Fibroblast of skin of left quadriceps (primary cell): ENCODE data around the gene GTF2IRD1.
"Not testable (repeated sequence)": the region's sequence is repeated elsewhere in the genome, so short reads cannot be mapped to it uniquely, and the experiment has no call there.

ENCODE experiments used
- DNase-seq, 2 experiments: peaks; one replicate each; pipeline ENCODE4 v3.0.0-alpha.2; 2013; ENCODE audit warnings: low read depth in 2 of 2

GTF2IRD1 gene

GRCh38 chr7:74604326-74605020 is 150.8 kb downstream of the GTF2IRD1 start:
- DNase-seq: no peak

GRCh38 chr7:74606101-74606908 is 152.6 kb downstream of the GTF2IRD1 start:
- DNase-seq: no peak

- no peak for DNase-seq
These were observed 153.3 kb downstream of the GTF2IRD1 start for GRCh38 chr7:74606909-74607510.

- no peak for DNase-seq
These were observed 158.5 kb downstream of the GTF2IRD1 start for GRCh38 chr7:74612015-74612829.

GRCh38 chr7:74615933-74616780 is 162.5 kb downstream of the GTF2IRD1 start:
- DNase-seq: no peak

GRCh38 chr7:74617180-74617744 is 163.6 kb downstream of the GTF2IRD1 start:
- no peak for DNase-seq

- DNase-seq: no peak
These were observed 165.6 kb downstream of the GTF2IRD1 start for GRCh38 chr7:74619235-74619860.

GRCh38 chr7:74622228-74622749 is 168.6 kb downstream of the GTF2IRD1 start:
- no peak for DNase-seq

- no peak for DNase-seq
These were observed 169.4 kb downstream of the GTF2IRD1 start for GRCh38 chr7:74623135-74623534.

GRCh38 chr7:74625446-74625845 is 171.7 kb downstream of the GTF2IRD1 start:
- DNase-seq: peak; percentile 20 to 26

- DNase-seq: peak; percentile 19 to 27
These were observed 174.1 kb downstream of the GTF2IRD1 start for GRCh38 chr7:74627661-74628411.

GRCh38 chr7:74632505-74632904 is 178.8 kb downstream of the GTF2IRD1 start:
- no peak for DNase-seq

GRCh38 chr7:74633451-74633921 is 179.8 kb downstream of the GTF2IRD1 start:
- DNase-seq: no peak

GRCh38 chr7:74637745-74638144 is 184.0 kb downstream of the GTF2IRD1 start:
- no peak for DNase-seq

- DNase-seq: not testable (repeated sequence)
These were observed 196.3 kb downstream of the GTF2IRD1 start for GRCh38 chr7:74650055-74650454.

GRCh38 chr7:74650493-74651132 is 196.9 kb downstream of the GTF2IRD1 start:
- not testable (repeated sequence) for DNase-seq

GRCh38 chr7:74651133-74651504 is 197.4 kb downstream of the GTF2IRD1 start:
- not testable (repeated sequence) for DNase-seq
